NCI-H82 treated with DMSO at 0.1 percent for 48 hours (cell line): ENCODE results near the gene APC2.
"Not testable (repeated sequence)": the region's sequence is repeated elsewhere in the genome, so short reads cannot be mapped to it uniquely, and the experiment has no call there.

ENCODE experiments used
- DNase-seq: peaks from one replicate; lab custom pipeline; 2025; ENCODE audit not compliant: unreplicated experiment; lab: John Stamatoyannopoulos, UW

APC2 gene

GRCh38 chr19:1427221-1427920 lies 22.6 kb upstream of the APC2 start:
- DNase-seq = no peak

- no peak for DNase-seq
Measured at GRCh38 chr19:1428738-1429391, 21.1 kb upstream of the APC2 start.

- DNase-seq = no peak
Measured at GRCh38 chr19:1429750-1430149, 20.2 kb upstream of the APC2 start.

GRCh38 chr19:1430246-1430645 lies 19.7 kb upstream of the APC2 start:
- DNase-seq = no peak

GRCh38 chr19:1431759-1432506 lies 18.0 kb upstream of the APC2 start:
- DNase-seq = no peak

GRCh38 chr19:1432507-1432887 lies 17.4 kb upstream of the APC2 start:
- no peak for DNase-seq

GRCh38 chr19:1433119-1434039 lies 16.5 kb upstream of the APC2 start:
- no peak for DNase-seq

GRCh38 chr19:1434040-1434366 lies 15.9 kb upstream of the APC2 start:
- DNase-seq = no peak

- DNase-seq = no peak
Measured at GRCh38 chr19:1434577-1435060, 15.3 kb upstream of the APC2 start.

GRCh38 chr19:1435378-1435989 lies 14.4 kb upstream of the APC2 start:
- no peak for DNase-seq

GRCh38 chr19:1437609-1438008 lies 12.3 kb upstream of the APC2 start:
- DNase-seq = no peak

- peak; percentile 52 for DNase-seq
Measured at GRCh38 chr19:1438035-1438932, 11.6 kb upstream of the APC2 start, which contains the start of gene RPS15. Gene RPS15 (plus strand): TSS chr19:1438396. CDS start chr19:1438426, 30 bp downstream.

- no peak for DNase-seq
Measured at GRCh38 chr19:1438933-1439354, 11.0 kb upstream of the APC2 start.

GRCh38 chr19:1439525-1440417 lies 10.2 kb upstream of the APC2 start:
- DNase-seq = not testable (repeated sequence)

GRCh38 chr19:1440418-1440801 lies 9.5 kb upstream of the APC2 start:
- no peak for DNase-seq

- no peak for DNase-seq
Measured at GRCh38 chr19:1441022-1441426, 8.9 kb upstream of the APC2 start.

- no peak for DNase-seq
Measured at GRCh38 chr19:1441677-1442438, 8.1 kb upstream of the APC2 start.
